DOHH2 (cell line): ENCODE results near the gene CORO1A.

Experiments
- EZH2phosphoT487 ChIP-seq: fragments of 200-600 bp; sonication (generic); IDR thresholded peaks from 2 replicates; pipeline ENCODE4 v1.6.1; 2017; ENCODE audit warnings: borderline replicate concordance, mild to moderate bottlenecking, antibody characterized with exemption, low read length, moderate library complexity, mixed read lengths
- TF ChIP-seq, protein P1 (sequence below): fragments of 200-600 bp; sonication (generic); IDR thresholded peaks from one replicate; pipeline ENCODE4 v1.5.1; 2014; ENCODE audit warnings: antibody characterized with exemption, mild to moderate bottlenecking, low read depth, low read length; ENCODE audit not compliant: poor library complexity, severe bottlenecking

GRCh38 chr16:30187971-30188561 is 4.7 kb downstream of the CORO1A start:
- TF ChIP-seq, protein P1, sequence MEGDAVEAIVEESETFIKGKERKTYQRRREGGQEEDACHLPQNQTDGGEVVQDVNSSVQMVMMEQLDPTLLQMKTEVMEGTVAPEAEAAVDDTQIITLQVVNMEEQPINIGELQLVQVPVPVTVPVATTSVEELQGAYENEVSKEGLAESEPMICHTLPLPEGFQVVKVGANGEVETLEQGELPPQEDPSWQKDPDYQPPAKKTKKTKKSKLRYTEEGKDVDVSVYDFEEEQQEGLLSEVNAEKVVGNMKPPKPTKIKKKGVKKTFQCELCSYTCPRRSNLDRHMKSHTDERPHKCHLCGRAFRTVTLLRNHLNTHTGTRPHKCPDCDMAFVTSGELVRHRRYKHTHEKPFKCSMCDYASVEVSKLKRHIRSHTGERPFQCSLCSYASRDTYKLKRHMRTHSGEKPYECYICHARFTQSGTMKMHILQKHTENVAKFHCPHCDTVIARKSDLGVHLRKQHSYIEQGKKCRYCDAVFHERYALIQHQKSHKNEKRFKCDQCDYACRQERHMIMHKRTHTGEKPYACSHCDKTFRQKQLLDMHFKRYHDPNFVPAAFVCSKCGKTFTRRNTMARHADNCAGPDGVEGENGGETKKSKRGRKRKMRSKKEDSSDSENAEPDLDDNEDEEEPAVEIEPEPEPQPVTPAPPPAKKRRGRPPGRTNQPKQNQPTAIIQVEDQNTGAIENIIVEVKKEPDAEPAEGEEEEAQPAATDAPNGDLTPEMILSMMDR, result no peak
- TF ChIP-seq EZH2phosphoT487, result no peak
